ENCODE data around the gene RBMX. TPM values are rescaled to one million over a fixed set of nuclear protein-coding genes. Genes with fewer than 3 reads are reported as not detected.

Gene RBMX
- polyA plus RNA-seq, 4 donors, result 346 to 459 (median 439) TPM

DNA sequence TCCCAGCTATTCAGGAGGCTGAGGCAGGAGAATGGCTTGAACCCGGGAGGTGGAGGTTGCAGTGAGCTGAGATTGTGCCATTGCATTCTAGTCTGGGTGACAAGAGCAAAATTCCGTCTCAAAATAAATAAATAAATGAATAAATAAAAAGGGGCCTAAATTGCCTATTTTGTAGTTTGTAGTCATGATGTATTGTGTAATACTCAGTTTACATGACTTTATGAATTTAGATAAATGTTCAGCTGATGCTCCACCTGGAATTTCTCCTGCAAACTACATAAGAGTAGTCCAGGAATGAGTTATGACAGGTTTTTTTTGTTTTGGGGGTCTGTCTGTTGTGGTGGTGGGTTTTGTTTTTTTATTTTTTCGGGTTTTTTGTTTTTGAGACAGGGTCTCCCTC lies 31.1 kb downstream of the RBMX start:
- DNase-seq (ENCODE audit: low read depth in 4 of 4, low spot score in 2 of 4), result no peak

DNA sequence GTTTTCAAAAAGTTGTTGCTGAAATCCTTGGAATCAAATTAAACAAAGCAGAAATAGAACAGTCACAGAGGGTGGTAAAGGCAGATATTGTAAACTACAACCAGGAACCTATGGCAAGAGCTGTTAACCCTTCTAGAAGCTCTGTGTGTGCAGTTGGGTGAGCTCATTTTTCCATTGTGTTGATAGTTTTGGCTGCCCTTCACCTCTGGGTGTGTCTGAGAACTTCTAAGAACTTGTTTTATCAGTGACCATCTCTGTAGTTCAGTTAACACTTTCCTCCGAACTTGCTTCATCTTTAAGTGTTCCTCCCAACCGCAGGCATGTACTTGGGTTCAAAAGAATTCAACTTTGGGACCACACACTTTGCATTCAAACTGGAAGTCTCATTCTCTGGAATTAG lies 32.7 kb downstream of the RBMX start:
- DNase-seq (ENCODE audit: low read depth in 4 of 4, low spot score in 2 of 4), result no peak

DNA sequence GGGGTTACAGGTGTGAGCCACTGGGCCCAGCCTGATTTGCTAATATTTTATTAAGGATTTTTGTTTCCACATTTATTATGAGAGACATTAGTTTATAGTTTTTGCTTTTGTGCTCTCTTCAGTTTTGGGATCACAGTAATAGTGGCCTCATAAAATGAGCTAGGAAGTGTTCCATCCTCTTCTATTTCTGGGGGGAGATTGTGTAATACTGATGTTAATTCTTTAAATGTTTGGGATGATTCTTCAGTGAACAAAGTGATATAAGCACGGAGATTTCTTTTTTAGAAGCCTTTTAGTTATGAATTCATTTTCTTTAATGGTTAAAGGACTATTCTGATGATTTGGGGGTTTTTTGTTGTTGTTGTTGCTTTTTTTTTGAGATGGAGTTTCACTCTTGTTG lies 41.3 kb downstream of the RBMX start:
- no peak for DNase-seq (ENCODE audit: low read depth in 4 of 4, low spot score in 2 of 4)

DNA sequence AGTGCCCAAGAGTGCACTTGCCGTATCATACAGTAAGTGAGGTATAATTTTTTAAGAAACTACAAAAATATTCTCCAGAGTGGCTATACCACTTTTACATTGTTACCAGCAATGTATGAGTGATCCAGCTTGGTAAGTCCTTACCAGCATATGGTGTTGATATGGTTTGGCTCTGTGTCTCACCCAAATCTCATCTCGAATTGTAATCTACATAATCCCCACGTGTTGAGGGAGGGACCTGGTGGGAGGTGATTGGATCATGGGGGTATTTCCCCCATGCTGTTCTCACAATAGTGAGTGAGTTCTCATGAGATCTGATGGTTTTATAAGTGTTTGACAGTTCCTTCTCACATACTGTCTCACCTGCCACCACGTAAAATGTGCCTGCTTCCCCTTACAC lies 44.8 kb downstream of the RBMX start:
- DNase-seq (ENCODE audit: low read depth in 4 of 4, low spot score in 2 of 4), result no peak

DNA sequence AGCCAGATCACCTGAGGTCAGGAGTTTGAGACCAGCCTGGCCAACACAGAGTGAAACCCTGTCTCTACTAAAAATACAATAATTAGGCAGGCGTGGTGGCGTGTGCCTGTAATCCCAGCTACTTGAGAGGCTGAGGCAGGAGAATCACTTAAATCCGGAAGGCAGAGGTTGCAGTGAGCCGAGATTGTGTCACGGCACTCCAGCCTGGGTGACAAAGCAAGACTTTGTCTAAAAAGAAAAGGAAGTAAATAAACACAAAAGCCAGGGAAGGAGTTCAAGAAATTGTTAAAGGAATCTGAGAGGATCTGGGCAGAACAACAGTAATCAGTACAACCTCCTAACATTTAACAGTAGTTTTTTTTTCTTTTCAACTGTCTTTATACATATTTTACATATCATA lies 51.1 kb downstream of the RBMX start:
- DNase-seq (ENCODE audit: low read depth in 4 of 4, low spot score in 2 of 4), result no peak

DNA sequence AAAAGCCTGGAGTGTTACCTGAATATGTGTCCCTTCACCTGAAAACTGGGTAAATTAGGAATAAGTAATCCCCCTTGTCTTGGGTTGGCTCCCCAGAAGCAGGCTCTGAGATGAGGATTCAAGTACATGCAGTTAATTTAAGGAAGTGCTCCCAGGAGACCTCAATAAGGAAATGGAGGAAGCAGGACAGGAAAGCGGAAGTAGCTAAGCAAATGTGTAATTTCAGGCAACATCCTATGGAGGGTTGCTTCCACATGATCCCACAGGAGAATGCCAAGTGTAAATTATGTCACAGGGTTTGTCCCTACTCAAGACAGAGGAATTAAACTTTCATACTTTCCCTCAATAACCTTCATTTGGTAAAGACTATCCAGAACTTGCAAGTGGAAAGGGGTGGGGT lies 51.7 kb downstream of the RBMX start:
- DNase-seq (ENCODE audit: low read depth in 4 of 4, low spot score in 2 of 4), result no peak

DNA sequence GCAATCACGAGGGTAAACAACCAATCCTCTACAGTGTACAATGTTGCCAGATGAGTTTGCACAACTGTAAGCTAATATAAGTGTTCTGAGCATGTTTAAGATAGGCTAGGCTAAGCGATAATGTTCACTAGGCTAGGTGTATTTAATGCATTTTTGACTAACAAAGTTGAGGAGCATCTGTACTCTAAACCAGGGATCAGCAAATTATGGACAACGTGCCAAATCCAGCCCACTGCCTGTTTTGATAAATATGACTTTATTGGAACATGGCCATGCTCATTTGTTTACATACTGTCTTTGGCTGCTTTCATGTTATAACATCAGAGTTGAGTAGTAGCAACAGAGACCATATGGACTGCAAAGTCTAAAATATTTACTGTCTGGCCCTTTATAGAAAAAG lies 53.5 kb downstream of the RBMX start:
- DNase-seq (ENCODE audit: low read depth in 4 of 4, low spot score in 2 of 4), result no peak

DNA sequence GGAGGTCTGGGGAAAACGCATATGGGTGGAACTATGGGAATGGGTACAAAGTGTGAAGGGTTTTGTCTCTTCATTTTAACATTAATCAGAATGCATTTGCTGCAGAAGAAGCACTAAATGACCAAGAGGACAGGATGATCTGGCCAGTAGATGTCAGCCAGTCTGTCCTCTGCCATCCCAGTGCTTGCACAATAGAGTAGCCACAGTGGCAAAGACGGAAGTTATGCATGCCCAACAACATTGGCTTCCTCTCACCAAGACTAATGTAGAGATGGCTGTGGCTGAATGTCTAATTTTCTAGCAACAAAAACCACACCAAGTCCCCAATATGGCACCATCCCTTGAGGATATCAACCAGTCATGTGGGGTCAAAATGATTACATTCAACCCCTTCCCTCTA lies 54.8 kb downstream of the RBMX start:
- no peak for DNase-seq (ENCODE audit: low read depth in 4 of 4, low spot score in 2 of 4)

Other genes with a start within 250 kb of the RBMX start
- gene CD40LG, start 232.6 kb downstream of the RBMX start, polyA plus RNA-seq (ENCODE audit: insufficient read length in 4 of 4), result under 1 TPM; 0.09 to 0.22 (median 0.14) TPM
- gene ARHGEF6, start 99.8 kb downstream of the RBMX start, polyA plus RNA-seq (ENCODE audit: insufficient read length in 4 of 4), result 10 to 100 TPM; 11.5 to 15.8 (median 13.0) TPM
- gene GPR101, start 153.3 kb upstream of the RBMX start, polyA plus RNA-seq (ENCODE audit: insufficient read length in 4 of 4), result not detected